OCI-LY7 (cell line): ENCODE measurements around the gene C17orf50. TPM values are rescaled to one million over a fixed set of nuclear protein-coding genes. Genes with fewer than 3 reads are reported as not detected.

ENCODE experiments used
- BruUV-seq: library from RNA; stranded (reverse); fragments of 400-500 nt; replicated peaks from 2 replicates; lab custom pipeline; 2021; lab: Mats Ljungman, UMichigan
- CTCF ChIA-PET: fragments of 300-600 bp; sonication (Branson Sonifier 250); formaldehyde crosslinking; loops from one replicate; lab custom pipeline; 2022; ENCODE audit warnings: antibody characterized with exemption; ENCODE audit not compliant: unreplicated experiment; lab: Charles Lee
- POLR2A ChIA-PET: fragments of 300-600 bp; sonication (Branson Sonifier 250); formaldehyde crosslinking; loops from one replicate; lab custom pipeline; 2022; ENCODE audit warnings: antibody characterized with exemption; lab: Charles Lee
- DNase-seq: peaks from one replicate; pipeline ENCODE4 v3.0.0-alpha.2; 2015; ENCODE audit warnings: low spot score
- H2AFZ ChIP-seq: fragments of 200-600 bp; sonication (generic), shearing (Covaris generic); 2 replicates; pipeline ENCODE4 v1.6.1; 2014; ENCODE audit warnings: mild to moderate bottlenecking, antibody characterized with exemption, low read length, moderate library complexity
- H3K27ac ChIP-seq: fragments of 200-600 bp; sonication (generic); 2 replicates; pipeline ENCODE4 v1.5.1; 2014; ENCODE audit warnings: mixed run types, low read depth, mild to moderate bottlenecking, moderate library complexity, low read length, inconsistent platforms; ENCODE audit not compliant: poor library complexity, severe bottlenecking
- H3K36me3 ChIP-seq: fragments of 200-600 bp; sonication (generic); 2 replicates; pipeline ENCODE4 v1.6.1; 2014; ENCODE audit warnings: mild to moderate bottlenecking, antibody characterized with exemption, low read length, moderate library complexity, mixed read lengths; ENCODE audit not compliant: insufficient read depth
- H3K4me1 ChIP-seq: fragments of 200-600 bp; sonication (generic); 2 replicates; pipeline ENCODE4 v1.5.1; 2014; ENCODE audit warnings: mild to moderate bottlenecking, low read length; ENCODE audit not compliant: insufficient read depth, poor library complexity, severe bottlenecking
- H3K4me2 ChIP-seq: fragments of 200-600 bp; sonication (generic); 2 replicates; pipeline ENCODE4 v1.6.1; 2014; ENCODE audit warnings: mild to moderate bottlenecking, low read length
- H3K4me3 ChIP-seq: fragments of 200-600 bp; sonication (generic); 2 replicates; pipeline ENCODE4 v1.5.1; 2014; ENCODE audit warnings: mild to moderate bottlenecking, low read depth, low read length; ENCODE audit not compliant: poor library complexity, severe bottlenecking
- H3K79me2 ChIP-seq: fragments of 200-600 bp; sonication (generic); 2 replicates; pipeline ENCODE4 v1.6.1; 2016; ENCODE audit warnings: low read depth, mild to moderate bottlenecking, low read length, moderate library complexity, mixed read lengths; ENCODE audit not compliant: insufficient read depth
- H3K9me2 ChIP-seq: fragments of 200-600 bp; sonication (generic); 2 replicates; pipeline ENCODE4 v1.6.1; 2016; ENCODE audit warnings: mild to moderate bottlenecking, low read length, mixed read lengths; ENCODE audit not compliant: insufficient read depth
- H3K9me3 ChIP-seq: fragments of 200-600 bp; sonication (generic); 2 replicates; pipeline ENCODE4 v1.6.1; 2014; ENCODE audit warnings: mild to moderate bottlenecking, mixed run types, low read length, mixed read lengths
- H4K20me1 ChIP-seq: fragments of 200-600 bp; sonication (generic); 2 replicates; pipeline ENCODE4 v1.6.1; 2014; ENCODE audit warnings: mild to moderate bottlenecking, antibody characterized with exemption, low read length, moderate library complexity, mixed read lengths; ENCODE audit not compliant: insufficient read depth
- EZH2phosphoT487 ChIP-seq: fragments of 200-600 bp; sonication (generic); IDR thresholded peaks from 2 replicates; pipeline ENCODE4 v1.6.1; 2018; ENCODE audit warnings: low read depth, borderline replicate concordance, mild to moderate bottlenecking, mixed run types, antibody characterized with exemption, low read length, moderate library complexity, mixed read lengths
- intact Hi-C: fragments of 100-400 bp; cut with micrococcal nuclease; formaldehyde crosslinking; loops from one replicate; pipeline ENCODE4 v1.10.0; 2022; ENCODE audit not compliant: unreplicated experiment
- total RNA-seq, 2 experiments: library from RNA; depleted of rRNA in 1 of 2; stranded (reverse); fragments of >200 nt in 1 of 2; shearing (Covaris generic) in 1 of 2; gene quantifications; 2 replicates each; pipeline ENCODE4 v1.2.3, GENCODE V29; 2014 to 2022
- TF ChIP-seq, protein P1 (sequence below): fragments of 200-600 bp; sonication (generic); conservative IDR thresholded peaks from 2 replicates; pipeline ENCODE4 v1.5.1; 2014; ENCODE audit warnings: mild to moderate bottlenecking, antibody characterized with exemption, low read length, moderate library complexity, mixed read lengths

Gene C17orf50
- total RNA-seq, 2 experiments from 2014 or later: not detected

DNA sequence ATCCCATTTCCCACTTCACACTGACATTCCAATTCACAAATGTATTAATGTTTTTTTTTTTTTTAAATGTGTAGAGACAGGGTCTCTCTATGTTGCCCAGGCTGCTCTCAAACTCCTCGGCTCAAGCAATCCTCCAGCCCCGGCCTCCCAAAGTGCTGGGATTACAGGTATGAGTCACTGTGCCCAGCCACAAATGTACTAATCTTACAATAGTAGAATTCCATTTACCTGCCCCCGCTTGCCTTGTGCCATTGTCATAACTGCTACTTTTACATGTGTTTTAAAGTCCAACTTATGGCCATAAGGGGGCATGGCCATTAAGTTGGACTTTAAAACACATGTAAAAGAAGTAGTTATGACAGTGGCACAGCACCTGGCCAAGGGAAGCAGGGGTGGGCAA, 30.2 kb downstream of the C17orf50 start:
- Histone ChIP-seq H3K9me2 (no peaks in the 10 kb centered on the region), H3K4me3 (no peak overlapping the region), H4K20me1 (no peaks in the 10 kb centered on the region), H3K36me3 (no peaks in the 10 kb centered on the region), H3K4me1 (no peaks in the 10 kb centered on the region), H3K27ac (no peak overlapping the region), H3K79me2 (no peaks in the 10 kb centered on the region), H2AFZ (no peak overlapping the region), H3K4me2 (no peak overlapping the region), H3K9me3 (no peaks in the 10 kb centered on the region)
- intact Hi-C loops: no loop called here
- BruUV-seq: no TSS peak
- ChIA-PET CTCF (no interaction called here), POLR2A (no interaction called here)
- no peak for DNase-seq
- no peak for TF ChIP-seq EZH2phosphoT487
- TF ChIP-seq, protein P1, sequence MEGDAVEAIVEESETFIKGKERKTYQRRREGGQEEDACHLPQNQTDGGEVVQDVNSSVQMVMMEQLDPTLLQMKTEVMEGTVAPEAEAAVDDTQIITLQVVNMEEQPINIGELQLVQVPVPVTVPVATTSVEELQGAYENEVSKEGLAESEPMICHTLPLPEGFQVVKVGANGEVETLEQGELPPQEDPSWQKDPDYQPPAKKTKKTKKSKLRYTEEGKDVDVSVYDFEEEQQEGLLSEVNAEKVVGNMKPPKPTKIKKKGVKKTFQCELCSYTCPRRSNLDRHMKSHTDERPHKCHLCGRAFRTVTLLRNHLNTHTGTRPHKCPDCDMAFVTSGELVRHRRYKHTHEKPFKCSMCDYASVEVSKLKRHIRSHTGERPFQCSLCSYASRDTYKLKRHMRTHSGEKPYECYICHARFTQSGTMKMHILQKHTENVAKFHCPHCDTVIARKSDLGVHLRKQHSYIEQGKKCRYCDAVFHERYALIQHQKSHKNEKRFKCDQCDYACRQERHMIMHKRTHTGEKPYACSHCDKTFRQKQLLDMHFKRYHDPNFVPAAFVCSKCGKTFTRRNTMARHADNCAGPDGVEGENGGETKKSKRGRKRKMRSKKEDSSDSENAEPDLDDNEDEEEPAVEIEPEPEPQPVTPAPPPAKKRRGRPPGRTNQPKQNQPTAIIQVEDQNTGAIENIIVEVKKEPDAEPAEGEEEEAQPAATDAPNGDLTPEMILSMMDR: no peak

DNA sequence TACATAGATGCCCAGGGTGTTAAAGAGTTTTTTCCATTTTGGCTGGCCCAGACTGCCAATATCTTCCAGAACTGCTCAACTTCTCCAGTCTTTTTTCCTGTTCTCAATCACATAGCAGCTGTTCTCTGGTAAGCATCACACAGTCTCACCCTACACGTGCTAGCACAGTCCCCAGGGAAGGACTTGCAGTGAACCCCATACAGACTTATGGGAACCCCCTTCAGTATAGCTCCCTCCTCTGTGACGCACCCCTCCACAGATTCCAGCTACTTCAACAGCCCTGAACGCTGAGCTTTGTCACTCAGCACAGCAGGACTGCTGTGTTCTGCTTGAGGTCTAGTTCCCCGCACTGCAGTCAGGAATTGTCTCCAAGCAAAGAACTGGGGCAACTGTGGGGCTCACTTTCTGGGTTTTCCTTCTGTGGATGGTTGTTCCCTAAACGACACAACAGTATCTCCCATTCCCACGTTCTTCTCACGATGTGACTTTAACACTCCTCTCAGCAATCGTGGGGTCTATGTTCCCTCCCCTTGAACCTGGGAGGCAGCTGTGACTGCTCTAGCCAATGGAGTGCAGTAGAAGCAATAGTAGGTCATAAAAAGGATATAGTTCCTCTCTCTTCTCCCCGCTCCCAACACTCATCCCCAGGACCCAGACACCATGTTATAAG, 31.1 kb downstream of the C17orf50 start:
- no peaks in the 10 kb centered on the region for H3K4me1 ChIP-seq
- no peaks in the 10 kb centered on the region for H3K9me2 ChIP-seq
- H2AFZ ChIP-seq: no peak overlapping the region
- H3K36me3 ChIP-seq: no peaks in the 10 kb centered on the region
- H3K79me2 ChIP-seq: no peaks in the 10 kb centered on the region
- intact Hi-C loops: no loop called here
- H3K9me3 ChIP-seq: no peaks in the 10 kb centered on the region
- TF ChIP-seq, protein P1: no peak
- no peak for TF ChIP-seq EZH2phosphoT487
- POLR2A ChIA-PET: no interaction called here
- no peak overlapping the region for H3K4me3 ChIP-seq
- DNase-seq: no peak
- CTCF ChIA-PET: no interaction called here
- H4K20me1 ChIP-seq: no peaks in the 10 kb centered on the region
- no TSS peak for BruUV-seq
- no peak overlapping the region for H3K27ac ChIP-seq
- H3K4me2 ChIP-seq: no peak overlapping the region

DNA sequence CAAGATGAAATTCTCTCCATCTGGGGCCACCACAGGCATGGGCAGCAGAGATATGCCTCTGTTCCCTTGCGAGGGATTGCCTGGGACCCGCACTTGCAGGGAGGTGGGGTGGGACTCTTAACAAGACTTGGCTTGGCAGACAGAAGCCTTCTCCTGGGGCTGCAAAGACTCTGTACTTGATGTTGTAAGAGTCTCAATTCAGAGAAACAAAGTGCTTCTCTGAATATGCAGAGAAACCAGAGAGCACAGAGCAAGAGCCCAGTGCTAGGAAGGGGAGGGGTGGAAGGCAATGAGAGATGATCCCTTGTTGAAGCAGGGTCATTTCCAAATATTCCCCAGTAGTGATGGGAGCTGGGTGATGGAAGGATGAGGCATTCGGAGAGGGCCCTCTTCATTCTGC, 32.6 kb downstream of the C17orf50 start:
- BruUV-seq: no TSS peak
- Histone ChIP-seq H3K4me3 (no peak overlapping the region), H2AFZ (no peak overlapping the region), H3K27ac (no peak overlapping the region), H3K79me2 (no peaks in the 10 kb centered on the region), H3K36me3 (no peaks in the 10 kb centered on the region), H3K4me2 (no peak overlapping the region), H4K20me1 (no peaks in the 10 kb centered on the region), H3K9me2 (no peaks in the 10 kb centered on the region), H3K4me1 (no peaks in the 10 kb centered on the region), H3K9me3 (no peaks in the 10 kb centered on the region)
- ChIA-PET CTCF (no interaction called here), POLR2A (interaction anchor here (0.7 kb wide), 1 partner anchor 107 kb away, joined by 4 read pairs; no protein-coding TSS in a partner anchor)
- no peak for DNase-seq
- no peak for TF ChIP-seq EZH2phosphoT487
- TF ChIP-seq, protein P1: no peak
- intact Hi-C loops: no loop called here
